Measurements from ENCODE around the gene IMMP2L.
A peak's percentile ranks its signal among the peaks of the same experiment; 100 is the strongest.
"Not testable (repeated sequence)": the region's sequence is repeated elsewhere in the genome, so short reads cannot be mapped to it uniquely, and the experiment has no call there.

The IMMP2L gene

DNA sequence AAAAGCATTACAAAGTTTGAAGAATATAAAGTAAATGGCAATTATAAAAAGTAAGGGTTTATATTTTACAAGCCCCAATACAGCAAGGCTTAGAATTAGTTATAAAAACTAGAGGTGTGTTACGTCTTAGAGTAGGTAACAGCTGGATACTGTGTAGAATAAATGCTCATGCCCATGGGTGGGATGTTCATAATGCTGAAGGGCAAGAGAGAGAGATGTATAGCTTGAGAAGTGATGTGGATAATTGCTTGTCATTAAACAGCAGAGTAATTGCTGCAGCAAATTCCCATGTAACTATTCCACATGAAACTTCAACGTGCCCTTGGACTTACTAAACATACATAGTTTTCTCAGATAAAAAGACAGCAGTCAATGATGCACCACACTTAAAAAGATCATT lies 233.8 kb downstream of the IMMP2L start:
- no peak for DNase-seq

DNA sequence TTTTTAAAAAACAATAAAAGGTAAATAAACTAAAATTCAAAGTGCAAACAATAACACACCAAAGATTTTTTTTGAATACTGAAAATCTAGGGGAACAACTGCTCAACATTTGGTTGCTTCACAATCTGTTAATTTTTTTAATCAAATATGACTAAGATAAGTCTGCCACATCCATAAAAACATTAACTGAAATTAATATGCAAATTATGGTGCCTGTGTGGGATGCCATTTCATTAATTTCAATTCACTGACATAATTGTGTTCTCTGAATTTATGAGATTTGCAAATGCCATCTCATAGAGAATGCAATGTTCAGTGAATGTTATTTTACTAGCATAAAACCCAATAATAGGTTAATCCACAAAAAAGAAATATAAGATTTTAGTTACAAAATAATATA lies 237.5 kb downstream of the IMMP2L start:
- no peak for DNase-seq

GRCh38 chr7:111324228-111324627 lies 238.1 kb downstream of the IMMP2L start:
- peak; percentile 65 for DNase-seq

- not testable (repeated sequence) for DNase-seq
Observed at GRCh38 chr7:111323670-111324069, 238.6 kb downstream of the IMMP2L start.

- DNase-seq = no peak
Observed at GRCh38 chr7:111320133-111320532, 242.2 kb downstream of the IMMP2L start.

DNA sequence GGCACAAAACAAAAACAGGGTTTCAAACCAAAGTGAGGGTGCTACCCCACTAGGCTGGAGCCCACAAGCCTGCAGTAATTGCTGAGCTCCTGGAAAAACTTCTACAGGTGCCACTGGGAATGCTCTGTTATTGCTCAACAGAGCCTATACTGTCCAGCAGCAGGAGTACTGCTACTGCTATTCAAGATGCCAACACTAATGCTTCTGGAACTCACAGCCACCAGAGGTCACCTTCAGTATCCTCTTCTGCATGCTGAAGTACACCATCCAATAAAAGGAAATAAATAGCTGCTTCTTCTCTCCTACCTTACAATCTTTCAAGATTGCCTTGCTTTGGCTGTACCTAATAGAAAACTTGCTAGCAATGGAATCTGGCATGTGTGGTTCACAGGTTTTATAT lies 249.3 kb downstream of the IMMP2L start:
- no peak for DNase-seq

DNA sequence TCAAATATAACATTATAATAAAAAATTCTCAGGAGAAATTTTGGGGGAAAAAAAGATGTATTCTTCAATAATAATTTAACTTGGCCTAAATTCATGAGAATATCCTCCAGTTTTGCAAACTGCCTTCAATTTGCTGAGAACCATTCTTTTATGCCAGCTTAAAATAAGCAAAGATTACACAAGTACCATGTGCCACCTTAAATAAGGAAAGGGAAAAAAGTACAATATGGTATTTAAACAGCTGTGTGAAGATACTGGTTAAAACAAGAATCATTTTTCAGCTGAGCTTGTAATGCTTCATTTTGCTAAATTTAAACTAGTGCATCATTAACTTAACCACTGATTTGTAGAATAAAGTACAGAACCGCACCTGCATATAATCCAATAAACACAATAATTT lies 253.6 kb downstream of the IMMP2L start:
- DNase-seq = no peak

DNA sequence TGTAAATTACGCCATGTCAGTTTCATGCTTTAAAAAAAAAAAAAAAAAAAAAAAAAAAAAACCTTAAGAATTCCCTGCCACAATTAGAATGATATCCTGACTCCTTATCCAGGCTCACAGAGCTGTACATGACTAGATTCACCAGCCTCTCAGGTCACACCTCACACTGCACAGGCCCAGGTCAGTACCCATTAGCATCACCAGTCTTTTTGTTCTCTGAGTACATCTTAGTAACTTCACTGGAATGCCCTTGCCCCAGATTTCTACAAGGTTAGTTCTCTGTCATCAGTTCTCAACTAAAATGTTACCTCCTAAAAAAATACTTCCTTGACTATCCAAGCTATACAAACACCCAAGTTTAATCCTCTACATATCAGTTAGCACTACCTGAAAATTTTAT lies 260.4 kb downstream of the IMMP2L start:
- no peak for DNase-seq

GRCh38 chr7:111294494-111294893 lies 267.8 kb downstream of the IMMP2L start:
- no peak for DNase-seq

- DNase-seq = no peak
Observed at GRCh38 chr7:111292026-111292470, 270.2 kb downstream of the IMMP2L start.

DNA sequence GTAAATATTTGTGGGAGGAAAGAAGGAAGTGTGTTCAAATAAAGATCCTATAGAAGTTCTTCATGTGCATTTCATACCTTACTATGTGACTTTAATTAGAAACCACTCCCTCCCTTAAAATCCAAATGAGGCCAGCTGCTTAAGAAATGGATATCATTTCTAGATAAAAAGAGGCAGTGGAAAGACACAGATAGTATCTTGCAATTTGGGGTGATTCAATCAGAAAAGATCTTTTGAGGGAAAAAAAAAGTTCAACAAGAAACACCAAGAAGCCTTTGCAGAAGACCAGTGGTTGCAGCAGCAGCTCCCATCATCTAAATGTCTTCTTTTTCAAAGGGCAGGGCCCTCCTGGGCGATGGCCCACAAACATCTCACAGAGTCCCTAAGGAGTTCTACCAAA lies 271.3 kb downstream of the IMMP2L start:
- no peak for DNase-seq

DNA sequence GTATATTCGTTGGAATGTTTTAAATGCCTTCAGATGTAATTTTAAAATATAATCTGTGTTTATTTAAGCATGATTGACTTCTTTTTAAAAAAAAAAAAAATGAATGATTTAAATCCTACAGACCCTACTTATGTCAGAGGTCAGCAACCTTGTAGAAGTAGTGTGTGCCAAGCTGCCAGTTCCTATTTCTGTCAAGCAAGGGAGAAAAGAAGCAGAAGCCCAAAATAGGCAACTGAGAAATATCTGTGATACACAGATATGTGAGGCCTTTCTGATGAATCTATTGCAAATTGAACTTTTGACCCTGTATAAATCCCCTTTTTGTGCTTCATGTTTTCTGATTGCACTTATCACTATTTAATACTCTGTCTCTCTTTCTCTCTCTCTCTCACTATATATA lies 271.9 kb downstream of the IMMP2L start:
- no peak for DNase-seq

GRCh38 chr7:111288441-111288840 lies 273.9 kb downstream of the IMMP2L start:
- DNase-seq = not testable (repeated sequence)

GRCh38 chr7:111282626-111283025 lies 279.7 kb downstream of the IMMP2L start:
- no peak for DNase-seq

DNA sequence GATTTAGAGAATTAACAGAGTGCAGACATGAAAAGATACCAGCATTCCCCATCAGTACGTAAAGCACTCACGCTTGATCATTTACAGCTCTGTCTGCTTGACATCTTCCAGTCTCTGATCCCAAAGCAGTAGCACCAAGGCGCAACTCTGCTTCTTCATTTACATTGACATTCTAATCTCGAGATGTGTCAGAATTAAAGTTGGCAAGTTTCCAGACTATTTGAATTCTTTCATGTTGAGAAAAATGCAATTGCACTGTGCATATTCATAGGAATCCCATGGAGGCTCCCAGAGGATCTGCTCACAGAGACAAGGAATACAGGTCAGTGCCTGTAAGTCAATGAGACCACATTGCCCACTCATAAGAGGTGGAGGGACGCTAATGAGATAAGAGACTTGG lies 287.4 kb downstream of the IMMP2L start:
- no peak for DNase-seq

DNA sequence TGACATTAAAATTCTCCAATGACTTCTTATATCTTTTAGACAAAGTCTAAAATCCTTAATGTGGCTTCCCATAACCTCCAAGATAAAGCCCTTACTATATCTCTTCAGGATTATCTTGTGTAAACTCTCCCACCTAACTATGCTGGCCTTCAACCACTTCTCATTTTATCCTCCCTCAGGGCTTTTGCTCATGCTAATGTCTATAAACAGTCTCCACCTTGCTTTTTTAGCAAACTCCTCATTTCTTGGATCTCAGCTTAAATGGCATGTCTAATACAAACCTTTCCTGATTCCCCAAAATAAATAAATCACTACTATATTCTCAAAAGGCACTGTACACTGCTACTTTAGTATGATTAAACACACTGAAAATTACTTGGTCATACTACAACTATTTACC lies 290.2 kb downstream of the IMMP2L start:
- DNase-seq = no peak

GRCh38 chr7:111270794-111271193 lies 291.5 kb downstream of the IMMP2L start:
- DNase-seq = not testable (repeated sequence)

GRCh38 chr7:111268941-111269340 lies 293.4 kb downstream of the IMMP2L start:
- DNase-seq = no peak

DNA sequence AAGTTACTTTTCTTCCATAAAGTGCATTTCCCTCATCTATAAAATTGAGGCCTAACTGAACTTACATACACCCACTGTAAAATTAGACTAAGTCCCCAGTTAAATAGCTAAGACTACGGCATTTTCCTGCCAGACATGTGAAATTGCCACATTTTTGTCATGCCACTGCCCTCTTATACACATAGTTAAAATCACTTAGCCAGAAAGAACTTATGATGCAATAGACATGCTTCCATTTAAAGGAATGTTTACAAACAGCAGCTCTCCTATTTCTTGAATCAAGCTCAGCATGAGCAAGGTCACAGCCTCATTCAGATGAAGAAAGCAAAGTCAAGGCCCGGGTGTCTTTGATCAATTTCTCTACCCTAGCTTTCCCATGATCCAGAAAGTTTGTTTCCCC lies 295.7 kb downstream of the IMMP2L start:
- no peak for DNase-seq

DNA sequence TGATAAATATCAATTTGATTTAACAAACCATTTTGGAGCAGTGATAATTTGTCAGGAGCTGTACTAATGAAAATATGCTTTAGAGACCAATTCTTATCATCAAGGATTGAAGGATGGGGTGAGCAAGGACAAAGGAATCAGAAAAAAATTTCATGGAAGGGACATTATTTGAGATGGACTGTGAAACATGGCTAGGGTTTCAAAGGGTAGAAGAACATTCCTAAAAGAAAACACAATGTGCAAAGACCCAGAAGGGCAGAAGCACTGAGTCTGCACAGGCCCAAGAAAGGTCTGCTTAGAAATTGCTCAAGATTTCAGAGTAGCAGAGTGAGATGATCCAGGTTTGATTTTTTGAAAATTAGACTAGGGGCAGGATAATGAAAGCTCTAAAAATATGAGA lies 296.9 kb downstream of the IMMP2L start:
- DNase-seq = no peak

DNA sequence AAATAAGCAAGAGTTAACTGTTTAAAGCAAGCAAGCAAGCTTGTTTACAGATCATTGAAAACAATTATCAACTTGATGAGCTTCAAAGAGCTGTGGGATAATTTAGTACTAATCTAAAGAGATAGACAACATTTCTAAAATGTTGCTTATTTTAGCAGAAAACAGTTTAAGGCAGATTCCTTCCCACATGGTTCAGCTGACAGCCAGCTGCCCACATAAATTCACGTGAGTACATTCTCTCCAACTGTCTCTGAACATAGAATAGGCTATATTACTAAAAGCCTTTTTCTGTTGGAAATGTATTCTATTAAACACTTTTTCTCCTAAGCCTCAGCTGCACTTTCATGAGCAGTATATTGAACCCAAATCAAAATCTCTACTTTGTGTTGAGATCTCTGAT lies 297.3 kb downstream of the IMMP2L start:
- DNase-seq = no peak

DNA sequence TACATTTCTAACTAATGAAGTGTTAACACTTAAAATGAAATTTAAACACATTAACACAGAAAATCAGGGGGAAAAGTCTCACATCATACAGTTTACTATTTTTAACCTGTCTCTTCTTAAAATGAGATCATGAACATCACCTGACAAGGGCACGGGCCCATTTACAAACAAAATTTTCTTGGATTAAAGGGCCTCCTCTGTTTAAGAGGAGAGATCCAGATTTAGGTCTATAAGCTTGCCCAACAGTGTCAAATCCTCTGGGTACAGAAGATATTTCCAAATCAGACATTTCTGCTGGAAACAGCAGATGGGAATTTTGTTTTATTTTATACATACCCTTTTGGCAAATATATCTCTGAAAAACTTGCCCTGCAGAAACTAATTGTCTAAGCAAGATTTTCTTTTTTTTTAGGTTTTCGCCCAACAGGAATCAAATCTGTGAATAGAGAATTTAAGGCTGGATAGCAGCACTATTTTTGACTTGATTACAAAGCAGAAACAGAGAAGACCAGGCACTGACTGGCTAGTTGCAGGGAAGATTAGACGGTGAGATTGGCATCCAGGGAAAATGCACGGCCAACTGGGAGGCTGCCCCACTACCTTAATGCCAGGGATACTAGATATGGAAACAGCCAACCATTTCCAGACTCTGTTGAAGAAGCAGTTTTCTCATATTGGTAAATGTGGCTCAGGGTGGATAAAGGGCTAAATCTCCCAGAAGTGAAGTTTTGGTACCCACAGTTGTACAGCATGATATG lies 298.0 kb downstream of the IMMP2L start:
- DNase-seq = no peak

GRCh38 chr7:111262293-111263116 lies 299.8 kb downstream of the IMMP2L start:
- DNase-seq = no peak

- no peak for DNase-seq
Observed at GRCh38 chr7:111261496-111261895, 300.8 kb downstream of the IMMP2L start.

Data from suppressor macrophage treated with lipopolysaccharide for 4 hours (primary cell).